GM10248 (cell line): ENCODE data around the gene ACSS1.

Experiments used
- CTCF ChIA-PET: fragments of 300-600 bp; sonication (Branson Sonifier 250); formaldehyde crosslinking; extraction: SDS; loops from one replicate; lab custom pipeline; 2021; ENCODE audit warnings: antibody characterized with exemption; lab: Yijun Ruan, JAX
- POLR2A ChIA-PET: fragments of 350-650 bp; sonication (Branson Sonifier 250); formaldehyde crosslinking; extraction: SDS; loops from one replicate; lab custom pipeline; 2020; ENCODE audit warnings: antibody characterized with exemption; lab: Yijun Ruan, JAX
- DNase-seq: peaks from one replicate; pipeline ENCODE4 v3.0.0; 2012; ENCODE audit errors: extremely low spot score
- CTCF ChIP-seq: IDR thresholded peaks from 2 replicates; pipeline ENCODE4 v1.5.1; 2012; ENCODE audit warnings: mild to moderate bottlenecking, low read depth; ENCODE audit errors: extremely low read depth, missing control alignments, control extremely low read depth

Gene ACSS1

GRCh38 chr20:25089662-25090061 is 31.7 kb upstream of the ACSS1 start:
- DNase-seq: no peak
- ChIA-PET POLR2A (no interaction called here), CTCF (interaction anchor here (1.0 to 1.5 kb wide), 3 partner anchors 11 to 159 kb away, joined by 3 to 4 read pairs (median 4); no protein-coding TSS in a partner anchor)
- TF ChIP-seq CTCF: no peak

GRCh38 chr20:25089096-25089495 is 31.2 kb upstream of the ACSS1 start:
- CTCF ChIA-PET: no interaction called here
- DNase-seq: no peak
- TF ChIP-seq CTCF: no peak
- POLR2A ChIA-PET: no interaction called here

- ChIA-PET POLR2A (no interaction called here), CTCF (no interaction called here)
- no peak for DNase-seq
- no peak for TF ChIP-seq CTCF
Observed at GRCh38 chr20:25088267-25088666, 30.3 kb upstream of the ACSS1 start.

GRCh38 chr20:25087186-25087929 is 29.4 kb upstream of the ACSS1 start:
- ChIA-PET CTCF (no interaction called here), POLR2A (no interaction called here)
- TF ChIP-seq CTCF: no peak
- no peak for DNase-seq

GRCh38 chr20:25085756-25086495 is 28.0 kb upstream of the ACSS1 start:
- ChIA-PET CTCF (interaction anchor here (1.5 kb wide), 1 partner anchor 90 kb away, joined by 4 read pairs; no protein-coding TSS in a partner anchor), POLR2A (no interaction called here)
- DNase-seq: no peak
- TF ChIP-seq CTCF: no peak

GRCh38 chr20:25084626-25085187 is 26.8 kb upstream of the ACSS1 start:
- POLR2A ChIA-PET: no interaction called here
- no peak for DNase-seq
- TF ChIP-seq CTCF: no peak
- CTCF ChIA-PET: interaction anchor here (1.5 kb wide), 1 partner anchor 89 kb away, joined by 4 read pairs; no protein-coding TSS in a partner anchor
